GM11168 (cell line): Measurements from ENCODE around the gene OR4C6.

ENCODE experiments used
- in situ Hi-C: fragments of 300-500 bp; cut with MboI; formaldehyde crosslinking; loops from one replicate; pipeline ENCODE4 v1.12.0; 2022; ENCODE audit warnings: low sequenced_read_pairs; ENCODE audit not compliant: unreplicated experiment

The OR4C6 gene

GRCh38 chr11:55661901-55662300 lies at the start of gene OR4C6:
TSS of gene OR4C6 (plus strand) at chr11:55662201. CDS start at chr11:55665167, 2,966 bp downstream.
- in situ Hi-C loops = no loop called here

GRCh38 chr11:55624531-55624930 lies 37.5 kb upstream of the OR4C6 start:
- in situ Hi-C loops = no loop called here

- in situ Hi-C loops = no loop called here
These were observed 27.2 kb upstream of the OR4C6 start, which contains the start of gene OR4P4 for GRCh38 chr11:55634813-55635212. TSS of gene OR4P4 (plus strand) at chr11:55635113.

- in situ Hi-C loops = no loop called here
These were observed 14.0 kb upstream of the OR4C6 start, which contains the start of gene OR4S2 for GRCh38 chr11:55648027-55648426. TSS of gene OR4S2 (plus strand) at chr11:55648327. CDS start at chr11:55650904, 2,577 bp downstream.

GRCh38 chr11:55652560-55652959 lies 9.4 kb upstream of the OR4C6 start:
- in situ Hi-C loops = no loop called here

GRCh38 chr11:55655096-55655495 lies 6.9 kb upstream of the OR4C6 start:
- in situ Hi-C loops = no loop called here

GRCh38 chr11:55658031-55658573 lies 3.9 kb upstream of the OR4C6 start:
- in situ Hi-C loops = no loop called here

- in situ Hi-C loops = no loop called here
These were observed 3.4 kb upstream of the OR4C6 start for GRCh38 chr11:55658608-55659007.

- in situ Hi-C loops = no loop called here
These were observed 7.4 kb downstream of the OR4C6 start for GRCh38 chr11:55669376-55669775.

- in situ Hi-C loops = no loop called here
These were observed 11.9 kb downstream of the OR4C6 start for GRCh38 chr11:55673860-55674259.

- in situ Hi-C loops = no loop called here
These were observed 35.8 kb downstream of the OR4C6 start for GRCh38 chr11:55697817-55698216.

- in situ Hi-C loops = no loop called here
These were observed 39.4 kb downstream of the OR4C6 start for GRCh38 chr11:55701429-55701828.

GRCh38 chr11:55707029-55707428 lies 45.0 kb downstream of the OR4C6 start:
- in situ Hi-C loops = no loop called here

- in situ Hi-C loops = no loop called here
These were observed 53.2 kb downstream of the OR4C6 start for GRCh38 chr11:55714982-55715888.
